Measurements from ENCODE around the gene DDX55.

DDX55 gene

GRCh38 chr12:123657211-123657610 lies 55.3 kb downstream of the DDX55 start:
- no peaks in the 10 kb centered on the region for H3K9me3 ChIP-seq (ENCODE audit: insufficient read depth, low read length, severe bottlenecking)
- no peak overlapping the region for H3K27ac ChIP-seq (ENCODE audit: low read length)
- H3K4me3 ChIP-seq (ENCODE audit: low read depth in 1 of 2, low read length in 2 of 2) = no peak overlapping the region
- H3K4me2 ChIP-seq (ENCODE audit: insufficient read depth, low read length) = no peak overlapping the region
- peaks cover 63% of the 10 kb centered on the region for H3K36me3 ChIP-seq (ENCODE audit: insufficient read depth, low read length)
- no peak for TF ChIP-seq CTCF (IDR thresholded peaks at IDR 0.05; ENCODE audit: borderline replicate concordance, extremely low read depth, low read length, poor library complexity, severe bottlenecking)
- TF ChIP-seq EZH2 (IDR thresholded peaks at IDR 0.05; ENCODE audit: borderline replicate concordance, low read depth, low read length, severe bottlenecking) = no peak
- H3K79me2 ChIP-seq (ENCODE audit: insufficient read depth, low read length) = no peaks in the 10 kb centered on the region
- no peak overlapping the region for H3K9ac ChIP-seq (ENCODE audit: low read depth, low read length)
- H2AFZ ChIP-seq (ENCODE audit: low read depth, low read length) = no peak overlapping the region
- H3K27me3 ChIP-seq (ENCODE audit: insufficient read depth, low read length, poor library complexity) = no peaks in the 10 kb centered on the region
- H4K20me1 ChIP-seq (ENCODE audit: insufficient read depth, low read length) = no peaks in the 10 kb centered on the region
- DNase-seq (no peak), ATAC-seq (ENCODE audit: insufficient read depth, low read depth) (no peak)
- H3K4me1 ChIP-seq (ENCODE audit: insufficient read depth, low read length) = no peaks in the 10 kb centered on the region

GRCh38 chr12:123659996-123660727 lies 58.3 kb downstream of the DDX55 start:
- no peak overlapping the region for H3K4me3 ChIP-seq (ENCODE audit: low read depth in 1 of 2, low read length in 2 of 2)
- no peaks in the 10 kb centered on the region for H3K9me3 ChIP-seq (ENCODE audit: insufficient read depth, low read length, severe bottlenecking)
- no peak overlapping the region for H3K27ac ChIP-seq (ENCODE audit: low read length)
- no peak overlapping the region for H2AFZ ChIP-seq (ENCODE audit: low read depth, low read length)
- TF ChIP-seq EZH2 (IDR thresholded peaks at IDR 0.05; ENCODE audit: borderline replicate concordance, low read depth, low read length, severe bottlenecking) (no peak), CTCF (IDR thresholded peaks at IDR 0.05; ENCODE audit: borderline replicate concordance, extremely low read depth, low read length, poor library complexity, severe bottlenecking) (no peak)
- H3K4me1 ChIP-seq (ENCODE audit: insufficient read depth, low read length) = no peaks in the 10 kb centered on the region
- H3K9ac ChIP-seq (ENCODE audit: low read depth, low read length) = no peak overlapping the region
- H3K4me2 ChIP-seq (ENCODE audit: insufficient read depth, low read length) = no peak overlapping the region
- H4K20me1 ChIP-seq (ENCODE audit: insufficient read depth, low read length) = no peaks in the 10 kb centered on the region
- no peaks in the 10 kb centered on the region for H3K79me2 ChIP-seq (ENCODE audit: insufficient read depth, low read length)
- ATAC-seq (ENCODE audit: insufficient read depth, low read depth) = no peak
- H3K36me3 ChIP-seq (ENCODE audit: insufficient read depth, low read length) = peaks cover 44% of the 10 kb centered on the region; the same call in 1 of the 2 replicates
- H3K27me3 ChIP-seq (ENCODE audit: insufficient read depth, low read length, poor library complexity) = no peaks in the 10 kb centered on the region
- no peak for DNase-seq

GRCh38 chr12:123667771-123668170 lies 65.9 kb downstream of the DDX55 start:
- no peak overlapping the region for H3K4me2 ChIP-seq (ENCODE audit: insufficient read depth, low read length)
- TF ChIP-seq CTCF (IDR thresholded peaks at IDR 0.05; ENCODE audit: borderline replicate concordance, extremely low read depth, low read length, poor library complexity, severe bottlenecking) (no peak), EZH2 (IDR thresholded peaks at IDR 0.05; ENCODE audit: borderline replicate concordance, low read depth, low read length, severe bottlenecking) (no peak)
- no peak overlapping the region for H2AFZ ChIP-seq (ENCODE audit: low read depth, low read length)
- H3K9me3 ChIP-seq (ENCODE audit: insufficient read depth, low read length, severe bottlenecking) = no peaks in the 10 kb centered on the region
- no peaks in the 10 kb centered on the region for H4K20me1 ChIP-seq (ENCODE audit: insufficient read depth, low read length)
- DNase-seq (no peak), ATAC-seq (ENCODE audit: insufficient read depth, low read depth) (no peak)
- H3K27me3 ChIP-seq (ENCODE audit: insufficient read depth, low read length, poor library complexity) = no peaks in the 10 kb centered on the region
- no peak overlapping the region for H3K27ac ChIP-seq (ENCODE audit: low read length)
- peaks cover 19% of the 10 kb centered on the region for H3K4me1 ChIP-seq (ENCODE audit: insufficient read depth, low read length)
- H3K36me3 ChIP-seq (ENCODE audit: insufficient read depth, low read length) = peaks cover 3% of the 10 kb centered on the region; the same call in 1 of the 2 replicates
- H3K4me3 ChIP-seq (ENCODE audit: low read depth in 1 of 2, low read length in 2 of 2) = no peak overlapping the region
- no peak overlapping the region for H3K9ac ChIP-seq (ENCODE audit: low read depth, low read length)
- no peaks in the 10 kb centered on the region for H3K79me2 ChIP-seq (ENCODE audit: insufficient read depth, low read length)
